HG02981 (cell line): ENCODE data around the gene CCDC141.

ENCODE experiments used
- ATAC-seq: cut with Tn5 transposase; IDR thresholded peaks from one replicate; pipeline ENCODE4 v1.9.1; 2021; ENCODE audit warnings: mild to moderate bottlenecking, moderate library complexity; ENCODE audit not compliant: unreplicated experiment

CCDC141 gene

GRCh38 chr2:178836807-178837206 is 213.1 kb downstream of the CCDC141 start:
- no peak for ATAC-seq

- ATAC-seq = no peak
These were observed 215.9 kb downstream of the CCDC141 start for GRCh38 chr2:178834086-178834485.

GRCh38 chr2:178833382-178833781 is 216.6 kb downstream of the CCDC141 start:
- ATAC-seq = no peak

GRCh38 chr2:178830451-178830850 is 219.5 kb downstream of the CCDC141 start:
- no peak for ATAC-seq

GRCh38 chr2:178829981-178830380 is 220.0 kb downstream of the CCDC141 start:
- no peak for ATAC-seq

- ATAC-seq = no peak
These were observed 220.5 kb downstream of the CCDC141 start for GRCh38 chr2:178829299-178829960.

- no peak for ATAC-seq
These were observed 221.5 kb downstream of the CCDC141 start for GRCh38 chr2:178828486-178828881.

- ATAC-seq = no peak
These were observed 222.0 kb downstream of the CCDC141 start for GRCh38 chr2:178827739-178828485.

GRCh38 chr2:178827111-178827510 is 222.8 kb downstream of the CCDC141 start:
- no peak for ATAC-seq

- no peak for ATAC-seq
These were observed 224.8 kb downstream of the CCDC141 start for GRCh38 chr2:178825183-178825582.

- no peak for ATAC-seq
These were observed 225.8 kb downstream of the CCDC141 start for GRCh38 chr2:178824181-178824580.

- ATAC-seq = peak; percentile 92
These were observed 229.9 kb downstream of the CCDC141 start for GRCh38 chr2:178819992-178820391.

- no peak for ATAC-seq
These were observed 230.6 kb downstream of the CCDC141 start for GRCh38 chr2:178819147-178819875.

- no peak for ATAC-seq
These were observed 238.0 kb downstream of the CCDC141 start for GRCh38 chr2:178811901-178812300.

GRCh38 chr2:178811045-178811444 is 238.9 kb downstream of the CCDC141 start:
- ATAC-seq = no peak

GRCh38 chr2:178810422-178810821 is 239.5 kb downstream of the CCDC141 start:
- ATAC-seq = no peak

- no peak for ATAC-seq
These were observed 242.5 kb downstream of the CCDC141 start, which contains the start of gene TTN for GRCh38 chr2:178807227-178808008. Gene TTN, minus strand, starts transcription at chr2:178807423. Its CDS starts 2,781 bp downstream, at chr2:178804642.

- no peak for ATAC-seq
These were observed 243.4 kb downstream of the CCDC141 start for GRCh38 chr2:178806543-178806942.

- no peak for ATAC-seq
These were observed 244.5 kb downstream of the CCDC141 start for GRCh38 chr2:178805457-178805856.

- no peak for ATAC-seq
These were observed 245.1 kb downstream of the CCDC141 start for GRCh38 chr2:178804791-178805190.

GRCh38 chr2:178800510-178800909 is 249.4 kb downstream of the CCDC141 start:
- ATAC-seq = no peak
